GM23248 (cell line): Measurements from ENCODE around the gene TULP4. TPM values are rescaled to one million over a fixed set of nuclear protein-coding genes. Genes with fewer than 3 reads are reported as not detected.
"Not testable (repeated sequence)": the region's sequence is repeated elsewhere in the genome, so short reads cannot be mapped to it uniquely, and the experiment has no call there.

Experiments
- DNase-seq: peaks from one replicate; pipeline ENCODE4 v3.0.0-alpha.2; 2015
- H2AFZ ChIP-seq: fragments of 200-600 bp; sonication (generic); 2 replicates; pipeline ENCODE4 v1.6.1; 2016; ENCODE audit warnings: antibody characterized with exemption
- H3F3A ChIP-seq: fragments of 200-600 bp; sonication (generic); 2 replicates; pipeline ENCODE4 v1.6.1; 2016; ENCODE audit warnings: mild to moderate bottlenecking, antibody characterized with exemption, mixed run types; ENCODE audit not compliant: insufficient read depth
- H3K27ac ChIP-seq: fragments of 200-600 bp; sonication (generic); 2 replicates; pipeline ENCODE4 v1.5.1; 2016; ENCODE audit warnings: mild to moderate bottlenecking
- H3K27me3 ChIP-seq: fragments of 200-600 bp; sonication (generic); replicated peaks from 2 replicates; pipeline ENCODE4 v1.6.1; 2016; ENCODE audit warnings: mild to moderate bottlenecking; ENCODE audit not compliant: insufficient read depth
- H3K36me3 ChIP-seq: fragments of 200-600 bp; sonication (generic); 2 replicates; pipeline ENCODE4 v1.6.1; 2016; ENCODE audit warnings: low read depth, mild to moderate bottlenecking
- H3K4me1 ChIP-seq: fragments of 200-600 bp; sonication (generic); 2 replicates; pipeline ENCODE4 v1.6.1; 2016; ENCODE audit warnings: mild to moderate bottlenecking; ENCODE audit not compliant: insufficient read depth
- H3K4me2 ChIP-seq: fragments of 200-600 bp; sonication (generic); one replicate; pipeline ENCODE4 v1.6.1; 2016; ENCODE audit warnings: mild to moderate bottlenecking; ENCODE audit not compliant: unreplicated experiment
- H3K4me3 ChIP-seq: fragments of 200-600 bp; sonication (generic); 2 replicates; pipeline ENCODE4 v1.5.1; 2016; ENCODE audit warnings: mild to moderate bottlenecking
- H3K79me2 ChIP-seq: fragments of 200-600 bp; sonication (generic); 2 replicates; pipeline ENCODE4 v1.6.1; 2016; ENCODE audit warnings: mild to moderate bottlenecking; ENCODE audit not compliant: insufficient read depth
- H3K9ac ChIP-seq: fragments of 200-600 bp; sonication (generic); 2 replicates; pipeline ENCODE4 v1.6.1; 2016; ENCODE audit warnings: mild to moderate bottlenecking
- H3K9me2 ChIP-seq: fragments of 200-600 bp; sonication (generic); 2 replicates; pipeline ENCODE4 v1.6.1; 2016; ENCODE audit warnings: mixed run types, mild to moderate bottlenecking, moderate library complexity; ENCODE audit not compliant: insufficient read depth
- H3K9me3 ChIP-seq: fragments of 200-600 bp; sonication (generic); one replicate; pipeline ENCODE4 v1.6.1; 2017; ENCODE audit warnings: low read depth
- H4K20me1 ChIP-seq: fragments of 200-600 bp; sonication (generic); 2 replicates; pipeline ENCODE4 v1.6.0; 2016; ENCODE audit not compliant: insufficient read depth
- EZH2 ChIP-seq: fragments of 200-600 bp; sonication (generic); IDR thresholded peaks from 2 replicates; pipeline ENCODE4 v1.6.1; 2018; ENCODE audit warnings: antibody characterized with exemption, mild to moderate bottlenecking; ENCODE audit not compliant: insufficient read depth, poor library complexity, severe bottlenecking
- EZH2phosphoT487 ChIP-seq: fragments of 200-600 bp; sonication (generic); IDR thresholded peaks from 2 replicates; pipeline ENCODE4 v1.6.1; 2018; ENCODE audit warnings: antibody characterized with exemption, moderate library complexity, mild to moderate bottlenecking, low read depth; ENCODE audit not compliant: insufficient read depth
- WGBS, 2 experiments: methylation state at CpG; one replicate each; pipeline ENCODE4 v1.1.6; 2015 to 2017; ENCODE audit warnings: low lambda C conversion rate in 2 of 2, low coverage in 1 of 2; ENCODE audit errors: missing lambda C conversion rate in 2 of 2; 5-methylcytosine and 5-hydroxymethylcytosine counted together
- in situ Hi-C: fragments of 300-500 bp; cut with MboI; formaldehyde crosslinking; loops from 2 replicates; pipeline ENCODE4 v1.15.0; 2020
- polyA plus RNA-seq: library from polyadenylated mRNA; unstranded; fragments of >200 nt; fragmentation: Nextera tagmentation; extraction: Ambion mirVana; gene quantifications from 2 replicates; pipeline ENCODE4 v1.2.1, GENCODE V29; 2016
- total RNA-seq: library from RNA; depleted of rRNA; stranded (reverse); fragments of >200 nt; shearing (Covaris generic); gene quantifications from 2 replicates; pipeline ENCODE4 v1.2.3, GENCODE V29; 2014

TULP4 gene
- total and polyA plus RNA-seq, 2 experiments from 2014 or later, result 21.5 to 38.7 TPM

- H3K27ac ChIP-seq, H2AFZ ChIP-seq, DNase-seq, H3K4me3 ChIP-seq, H3K9me3 ChIP-seq, H3F3A ChIP-seq, H3K9ac ChIP-seq, H3K4me1 ChIP-seq, H4K20me1 ChIP-seq, in situ Hi-C loops, H3K27me3 ChIP-seq, H3K4me2 ChIP-seq, H3K36me3 ChIP-seq, H3K9me2 ChIP-seq: not testable (repeated sequence)
- WGBS, 2 experiments, result 98% methylated on average over 7 of the region's 7 CpGs
- peaks cover 31% of the 10 kb centered on the region for H3K79me2 ChIP-seq
These were observed 38.5 kb downstream of the TULP4 start for GRCh38 chr6:158350731-158351130.

DNA sequence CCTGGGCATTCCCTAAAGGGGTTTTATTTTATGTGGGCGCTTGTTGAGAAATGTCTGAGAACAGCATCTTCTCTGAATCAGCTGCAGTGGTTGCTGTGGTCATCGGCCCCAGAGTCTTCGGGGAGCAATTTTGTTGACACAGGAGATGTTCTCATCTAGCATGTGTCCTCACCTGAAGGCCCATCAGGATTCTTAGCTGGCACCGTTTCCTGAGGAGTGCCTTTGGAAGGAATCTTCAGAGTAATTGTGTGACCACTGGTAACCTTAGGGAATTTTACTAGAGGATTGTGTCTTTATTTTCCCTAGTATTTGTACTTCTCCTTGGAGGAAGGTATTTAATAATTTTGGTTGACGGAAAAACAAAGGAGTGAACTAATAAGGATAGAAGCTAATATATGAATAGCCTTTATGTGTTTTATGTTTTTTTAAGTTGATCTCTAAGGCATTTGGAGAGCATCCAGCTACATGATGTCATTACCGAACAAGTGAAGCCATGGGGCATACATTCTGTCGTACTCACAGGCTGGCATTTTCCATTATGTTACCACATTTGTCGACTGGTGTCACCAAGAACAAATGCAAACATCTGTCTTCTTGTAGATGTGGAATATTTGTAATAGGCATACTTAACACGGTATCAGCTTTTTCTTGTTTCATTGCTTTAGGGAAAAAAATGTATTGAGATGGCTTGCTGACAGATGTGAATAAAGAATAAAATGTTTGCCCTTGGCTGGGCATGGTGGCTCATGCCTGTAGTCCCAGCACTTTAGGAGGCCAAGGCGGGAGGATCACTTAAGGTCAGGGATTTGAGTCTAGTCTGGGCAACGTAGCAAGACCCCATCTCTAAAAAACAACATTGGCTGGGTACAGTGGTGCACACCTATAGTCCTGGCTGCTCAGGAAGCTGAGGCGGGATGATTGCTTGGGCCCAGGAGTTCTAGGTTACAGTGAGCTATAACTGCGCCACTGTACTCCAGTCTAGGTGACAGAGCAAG, 41.9 kb downstream of the TULP4 start:
- H3K27me3 ChIP-seq, result no peaks in the 10 kb centered on the region
- DNase-seq, result peak; percentile 24
- H3K79me2 ChIP-seq, result peaks cover 32% of the 10 kb centered on the region
- H3K9me2 ChIP-seq, result no peaks in the 10 kb centered on the region
- no peaks in the 10 kb centered on the region for H3K9me3 ChIP-seq
- WGBS, 2 experiments, result 96% methylated on average over 13 of the region's 13 CpGs
- TF ChIP-seq EZH2 (no peak), EZH2phosphoT487 (no peak)
- no peak overlapping the region for H3K27ac ChIP-seq
- no peaks in the 10 kb centered on the region for H3K36me3 ChIP-seq
- H3K4me3 ChIP-seq, result no peak overlapping the region
- no peak overlapping the region for H3K4me2 ChIP-seq
- H2AFZ ChIP-seq, result no peak overlapping the region
- H3F3A ChIP-seq, result no peaks in the 10 kb centered on the region
- 0 out of 2 replicates have a peak, but pooled peaks cover 5% of the 10 kb centered on the region for H4K20me1 ChIP-seq
- no peaks in the 10 kb centered on the region for H3K4me1 ChIP-seq
- no peak overlapping the region for H3K9ac ChIP-seq
- in situ Hi-C loops, result no loop called here

DNA sequence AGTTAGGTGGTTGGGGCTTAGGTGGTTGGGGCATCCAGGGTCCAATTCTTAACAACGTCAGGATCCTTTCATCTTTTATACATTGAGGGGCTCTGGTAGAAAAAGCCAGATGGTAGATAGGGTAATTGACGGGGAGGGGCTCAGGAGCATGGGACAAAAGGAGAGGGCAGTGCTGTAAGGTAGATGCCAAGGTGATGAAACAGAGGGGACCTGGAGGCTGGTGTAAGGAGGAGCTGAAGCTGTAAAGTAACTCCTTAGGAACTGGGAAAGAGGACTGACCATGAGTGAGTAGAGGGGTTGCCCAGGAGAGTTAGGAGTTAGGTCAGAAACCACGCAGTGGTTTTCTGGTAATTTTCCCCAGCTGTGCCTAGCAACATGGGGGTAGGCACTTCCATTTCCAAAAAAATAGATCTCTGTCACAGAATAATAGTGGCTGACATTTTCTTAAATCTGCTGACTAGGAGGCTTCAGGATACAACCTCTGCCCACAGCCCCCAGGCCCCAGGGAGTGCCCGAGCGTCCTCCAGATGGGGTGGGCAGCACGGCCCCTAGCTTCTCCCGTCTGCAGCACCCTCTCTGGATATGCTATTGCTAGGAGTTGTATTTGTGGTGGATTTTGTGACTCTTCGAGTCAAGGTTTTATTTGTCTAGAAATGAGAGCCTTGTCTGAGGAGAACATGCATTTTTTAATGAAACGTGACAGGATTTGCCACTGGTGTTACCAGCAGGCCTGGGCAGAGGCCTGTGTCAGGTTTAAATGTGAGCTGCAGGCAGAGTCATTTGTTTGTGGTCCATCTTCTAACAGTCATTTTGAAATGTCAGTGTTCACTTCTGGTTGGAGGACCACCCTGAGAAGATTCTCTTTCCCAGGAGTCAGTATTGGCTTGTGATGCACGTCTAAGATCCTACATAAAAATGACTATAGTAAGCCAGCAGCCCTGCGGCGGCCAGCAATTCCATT, 44.6 kb downstream of the TULP4 start:
- H3K4me2 ChIP-seq, result no peak overlapping the region
- no peak overlapping the region for H3K9ac ChIP-seq
- peaks cover 8% of the 10 kb centered on the region; the same call in 1 of the 2 replicates for H4K20me1 ChIP-seq
- no peak overlapping the region for H3K4me3 ChIP-seq
- DNase-seq, result no peak
- 90 to 91% methylated on average over 12 of the region's 12 CpGs for WGBS, 2 experiments
- no peaks in the 10 kb centered on the region for H3K9me3 ChIP-seq
- TF ChIP-seq EZH2phosphoT487 (no peak), EZH2 (no peak)
- no peak overlapping the region for H3K27ac ChIP-seq
- peaks cover 4% of the 10 kb centered on the region; the same call in 1 of the 2 replicates for H3F3A ChIP-seq
- in situ Hi-C loops, result no loop called here
- no peak overlapping the region for H2AFZ ChIP-seq
- peaks cover 3% of the 10 kb centered on the region for H3K4me1 ChIP-seq
- H3K79me2 ChIP-seq, result peaks cover 32% of the 10 kb centered on the region
- H3K36me3 ChIP-seq, result no peaks in the 10 kb centered on the region
- H3K27me3 ChIP-seq, result no peaks in the 10 kb centered on the region
- H3K9me2 ChIP-seq, result no peaks in the 10 kb centered on the region

DNA sequence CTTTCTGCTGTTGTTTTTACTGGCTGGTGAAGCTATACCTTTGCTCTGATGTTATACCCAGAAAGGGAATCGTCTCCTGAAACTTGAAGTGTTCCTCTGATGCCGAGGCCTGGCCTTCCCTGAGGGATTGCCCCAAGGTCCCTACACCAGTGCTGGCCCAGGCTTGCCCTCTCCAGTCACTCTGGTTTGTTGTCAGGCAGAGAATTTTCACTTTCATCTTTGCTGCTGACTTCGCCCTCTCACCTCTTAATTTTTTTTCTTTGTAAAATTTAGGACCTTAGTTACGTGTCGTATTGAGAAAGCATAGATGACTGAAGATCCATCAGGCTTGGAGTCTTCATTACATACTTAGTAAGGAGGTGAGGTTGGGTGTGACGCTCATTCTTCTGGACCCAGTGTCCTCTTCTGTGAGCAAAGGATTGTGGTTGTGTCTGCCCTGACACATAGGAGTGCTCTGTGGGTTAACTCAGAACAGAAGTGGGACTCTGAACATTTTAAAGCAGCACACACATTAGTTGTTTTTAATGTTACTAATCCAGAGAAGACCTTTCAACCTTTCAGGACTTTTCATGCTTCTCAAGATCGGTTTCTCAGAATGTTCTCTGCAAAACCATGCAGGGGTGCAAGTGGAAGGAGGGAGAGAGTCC, 45.4 kb downstream of the TULP4 start:
- Histone ChIP-seq H3F3A (peaks cover 7% of the 10 kb centered on the region; the same call in 1 of the 2 replicates), H2AFZ (no peak overlapping the region), H3K4me2 (no peak overlapping the region), H3K9ac (no peak overlapping the region), H3K36me3 (no peaks in the 10 kb centered on the region), H3K9me3 (no peaks in the 10 kb centered on the region), H3K4me3 (no peak overlapping the region), H4K20me1 (peaks cover 9% of the 10 kb centered on the region; the same call in 1 of the 2 replicates), H3K79me2 (peaks cover 32% of the 10 kb centered on the region), H3K27ac (no peak overlapping the region), H3K27me3 (no peaks in the 10 kb centered on the region), H3K9me2 (no peaks in the 10 kb centered on the region), H3K4me1 (peaks cover 8% of the 10 kb centered on the region)
- in situ Hi-C loops, result no loop called here
- DNase-seq, result no peak
- 95 to 97% methylated on average over 7 of the region's 7 CpGs for WGBS, 2 experiments
- TF ChIP-seq EZH2phosphoT487 (no peak), EZH2 (no peak)
